Uterus (tissue), 4 donors: ENCODE measurements around the gene ROCK2. TPM values are rescaled to one million over a fixed set of nuclear protein-coding genes. Genes with fewer than 3 reads are reported as not detected.

Source experiments
- DNase-seq, 2 donors: peaks; one replicate each; pipeline ENCODE4 v3.0.0-alpha.2; 2019 to 2020
- H3K27ac ChIP-seq, 2 donors: fragments of 200-600 bp; sonication (generic); 1 replicate in 1 of 2; 2 replicates in 1 of 2; pipeline ENCODE4 v1.5.1; 2016 to 2018
- H3K27me3 ChIP-seq, 2 donors: fragments of 200-600 bp; sonication (generic); one replicate each; pipeline ENCODE4 v1.5.1; 2018 to 2019; ENCODE audit warnings: control low read depth in 1 of 2
- H3K36me3 ChIP-seq, 2 donors: fragments of 200-600 bp; sonication (generic); one replicate each; pipeline ENCODE4 v1.5.1; 2019; ENCODE audit warnings: control low read depth in 1 of 2
- H3K4me1 ChIP-seq, 2 donors: fragments of 200-600 bp; sonication (generic); one replicate each; pipeline ENCODE4 v1.5.1; 2018 to 2019; ENCODE audit warnings: control low read depth in 1 of 2
- H3K4me3 ChIP-seq, 2 donors: fragments of 200-600 bp; sonication (generic); 1 replicate in 1 of 2; 2 replicates in 1 of 2; pipeline ENCODE4 v1.5.1; 2018 to 2019; ENCODE audit warnings: mild to moderate bottlenecking in 1 of 2
- H3K9me3 ChIP-seq, 2 donors: fragments of 200-600 bp; sonication (generic); one replicate each; pipeline ENCODE4 v1.5.1; 2019; ENCODE audit warnings: control low read depth in 1 of 2
- POLR2A ChIP-seq, 2 donors: fragments of 450-650 bp; IDR thresholded peaks; one replicate each; pipeline ENCODE4 v1.6.1; 2016; ENCODE audit warnings: antibody characterized with exemption in 2 of 2, mild to moderate bottlenecking in 1 of 2, moderate library complexity in 1 of 2
- intact Hi-C: fragments of 100-400 bp; cut with DNase I; formaldehyde crosslinking; loops from one replicate; pipeline ENCODE4 v1.15.1; 2023; ENCODE audit warnings: low total_unique reads
- total RNA-seq, 4 donors: library from RNA; depleted of rRNA in 3 of 4; stranded (reverse); fragments of >200 nt in 3 of 4; gene quantifications; one replicate each; pipeline versions ENCODE4 v1.1.0 to v1.2.4, GENCODE V29; 2014 to 2023
- TF ChIP-seq, protein P1 (sequence below), 4 experiments: fragments of 200-600 bp in 2 of 4; fragments of 450-650 bp in 2 of 4; sonication (generic) in 2 of 4; IDR thresholded peaks; one replicate each; pipeline ENCODE4 v1.5.1; 2016 to 2019; ENCODE audit warnings: antibody characterized with exemption in 4 of 4, mild to moderate bottlenecking in 2 of 4, moderate library complexity in 1 of 4
- donor health status: DM: yes; HTN: yes; CAD: no.

The ROCK2 gene
- total RNA-seq, 4 donors from 2014 or later: 78.5 to 143 (median 122) TPM

GRCh38 chr2:11244091-11244826, 100.2 kb downstream of the ROCK2 start:
- intact Hi-C loops: no loop called here
- no peak for TF ChIP-seq POLR2A (IDR thresholded peaks at IDR 0.05)
- TF ChIP-seq, protein P1, sequence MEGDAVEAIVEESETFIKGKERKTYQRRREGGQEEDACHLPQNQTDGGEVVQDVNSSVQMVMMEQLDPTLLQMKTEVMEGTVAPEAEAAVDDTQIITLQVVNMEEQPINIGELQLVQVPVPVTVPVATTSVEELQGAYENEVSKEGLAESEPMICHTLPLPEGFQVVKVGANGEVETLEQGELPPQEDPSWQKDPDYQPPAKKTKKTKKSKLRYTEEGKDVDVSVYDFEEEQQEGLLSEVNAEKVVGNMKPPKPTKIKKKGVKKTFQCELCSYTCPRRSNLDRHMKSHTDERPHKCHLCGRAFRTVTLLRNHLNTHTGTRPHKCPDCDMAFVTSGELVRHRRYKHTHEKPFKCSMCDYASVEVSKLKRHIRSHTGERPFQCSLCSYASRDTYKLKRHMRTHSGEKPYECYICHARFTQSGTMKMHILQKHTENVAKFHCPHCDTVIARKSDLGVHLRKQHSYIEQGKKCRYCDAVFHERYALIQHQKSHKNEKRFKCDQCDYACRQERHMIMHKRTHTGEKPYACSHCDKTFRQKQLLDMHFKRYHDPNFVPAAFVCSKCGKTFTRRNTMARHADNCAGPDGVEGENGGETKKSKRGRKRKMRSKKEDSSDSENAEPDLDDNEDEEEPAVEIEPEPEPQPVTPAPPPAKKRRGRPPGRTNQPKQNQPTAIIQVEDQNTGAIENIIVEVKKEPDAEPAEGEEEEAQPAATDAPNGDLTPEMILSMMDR (IDR thresholded peaks at IDR 0.05): no peak
- no peaks in the 10 kb centered on the region for H3K9me3 ChIP-seq
- no peaks in the 10 kb centered on the region for H3K36me3 ChIP-seq
- H3K4me3 ChIP-seq: no peak overlapping the region
- peaks cover 0 to 6% of the 10 kb centered on the region in 2 donors for H3K4me1 ChIP-seq
- H3K27ac ChIP-seq: no peak overlapping the region
- DNase-seq: no peak
- H3K27me3 ChIP-seq: no peaks in the 10 kb centered on the region

DNA sequence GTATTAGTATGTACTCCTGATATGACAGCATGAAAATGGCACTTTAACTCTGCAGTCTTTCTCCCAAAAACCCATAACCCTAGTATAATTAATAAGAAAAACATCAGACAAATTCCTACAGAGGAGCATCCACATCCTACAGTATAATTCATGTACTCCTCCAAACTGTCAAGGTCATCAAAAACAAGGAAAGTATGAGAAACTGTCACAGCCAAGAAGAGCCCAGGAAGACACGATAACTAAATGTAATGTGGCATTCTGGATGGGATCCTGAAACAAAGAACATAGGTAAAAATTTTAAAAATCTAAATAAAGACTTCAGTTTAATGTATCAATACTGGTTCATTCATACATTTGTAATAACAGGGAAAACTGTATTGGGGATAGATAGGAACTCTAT, 100.9 kb downstream of the ROCK2 start:
- Histone ChIP-seq H3K9me3 (no peaks in the 10 kb centered on the region), H3K4me3 (no peak overlapping the region), H3K36me3 (no peaks in the 10 kb centered on the region), H3K27me3 (no peaks in the 10 kb centered on the region), H3K4me1 (peaks cover 0 to 6% of the 10 kb centered on the region in 2 donors), H3K27ac (no peak overlapping the region)
- intact Hi-C loops: no loop called here
- DNase-seq: no peak
- TF ChIP-seq, protein P1 (IDR thresholded peaks at IDR 0.05): no peak
- no peak for TF ChIP-seq POLR2A (IDR thresholded peaks at IDR 0.05)

- intact Hi-C loops: no loop called here
- Histone ChIP-seq H3K36me3 (no peaks in the 10 kb centered on the region), H3K9me3 (no peaks in the 10 kb centered on the region), H3K27me3 (no peaks in the 10 kb centered on the region), H3K4me1 (peaks cover 0 to 6% of the 10 kb centered on the region in 2 donors), H3K27ac (no peak overlapping the region), H3K4me3 (no peak overlapping the region)
- TF ChIP-seq POLR2A (IDR thresholded peaks at IDR 0.05): no peak
- TF ChIP-seq, protein P1 (IDR thresholded peaks at IDR 0.05): no peak
- DNase-seq: no peak
Measured at GRCh38 chr2:11242542-11243174, 101.8 kb downstream of the ROCK2 start.

DNA sequence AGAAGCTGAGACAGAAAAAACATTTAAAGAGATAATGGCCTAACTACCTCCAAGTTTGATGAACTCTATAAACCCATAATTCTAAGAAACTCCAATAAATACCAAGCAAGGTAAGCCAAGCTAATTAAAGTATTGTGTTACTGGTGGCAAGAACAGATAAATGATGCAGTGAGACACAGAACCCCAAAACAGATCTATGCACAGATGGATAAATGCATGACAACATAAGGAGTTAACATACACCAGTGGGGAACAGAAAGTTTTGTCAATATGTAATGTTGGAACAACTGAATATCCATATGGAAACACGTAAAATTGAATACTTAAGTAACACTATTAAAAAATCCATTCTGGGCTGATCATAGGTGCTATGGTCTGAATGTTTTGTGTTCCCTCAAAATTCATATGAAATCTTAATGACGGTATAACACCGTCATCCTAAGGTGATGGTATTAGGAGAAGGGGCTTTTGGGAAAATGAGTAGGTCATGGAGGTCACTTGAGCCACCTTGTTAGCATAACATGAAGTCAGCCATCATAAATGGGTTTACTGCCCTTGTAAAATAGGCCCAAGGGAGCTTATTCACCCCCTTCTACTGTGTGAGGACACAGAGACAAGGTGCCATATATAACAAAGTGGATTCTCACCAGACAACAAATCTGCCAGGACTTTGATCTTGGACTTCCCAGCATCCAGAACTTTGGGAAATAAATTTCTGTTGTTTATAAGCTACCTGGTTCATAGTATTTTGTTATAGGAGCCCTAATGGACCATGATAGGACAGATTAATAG, 102.8 kb downstream of the ROCK2 start:
- intact Hi-C loops: no loop called here
- Histone ChIP-seq H3K4me1 (peaks cover 0 to 6% of the 10 kb centered on the region in 2 donors), H3K9me3 (no peaks in the 10 kb centered on the region), H3K4me3 (no peak overlapping the region), H3K27ac (no peak overlapping the region), H3K27me3 (no peaks in the 10 kb centered on the region), H3K36me3 (no peaks in the 10 kb centered on the region)
- TF ChIP-seq, protein P1 (IDR thresholded peaks at IDR 0.05): no peak
- no peak for TF ChIP-seq POLR2A (IDR thresholded peaks at IDR 0.05)
- DNase-seq: no peak
